HUES6 (cell line): ENCODE measurements around the gene CUEDC2.

Source experiments
- H3K27ac ChIP-seq: 2 replicates; pipeline ENCODE4 v1.7.0; 2013; ENCODE audit warnings: low read depth, mild to moderate bottlenecking, low read length, inconsistent platforms
- H3K27me3 ChIP-seq: 2 replicates; pipeline ENCODE4 v1.6.1; 2013; ENCODE audit warnings: low read length; ENCODE audit not compliant: control insufficient read depth, insufficient read depth
- H3K36me3 ChIP-seq: 2 replicates; pipeline ENCODE4 v1.6.1; 2013; ENCODE audit warnings: low read length; ENCODE audit not compliant: control insufficient read depth, insufficient read depth
- H3K4me1 ChIP-seq: 2 replicates; pipeline ENCODE4 v1.6.1; 2013; ENCODE audit warnings: low read length; ENCODE audit not compliant: control insufficient read depth, insufficient read depth
- H3K4me3 ChIP-seq: 2 replicates; pipeline ENCODE4 v1.5.1; 2013; ENCODE audit warnings: low read depth, low read length
- H3K9ac ChIP-seq: one replicate; pipeline ENCODE4 v1.6.1; 2013; ENCODE audit warnings: mild to moderate bottlenecking, low read length
- H3K9me3 ChIP-seq: 2 replicates; pipeline ENCODE4 v1.6.1; 2013; ENCODE audit warnings: low read depth, low read length; ENCODE audit not compliant: control insufficient read depth, insufficient read depth

Gene CUEDC2

GRCh38 chr10:102375867-102376266 lies 56.5 kb downstream of the CUEDC2 start:
- Histone ChIP-seq H3K4me3 (no peak overlapping the region), H3K27ac (no peak overlapping the region), H3K27me3 (no peaks in the 10 kb centered on the region), H3K4me1 (no peaks in the 10 kb centered on the region), H3K9ac (no peak overlapping the region), H3K36me3 (peaks cover 64% of the 10 kb centered on the region), H3K9me3 (no peaks in the 10 kb centered on the region)

- Histone ChIP-seq H3K4me3 (no peak overlapping the region), H3K9me3 (no peaks in the 10 kb centered on the region), H3K4me1 (no peaks in the 10 kb centered on the region), H3K9ac (no peak overlapping the region), H3K27ac (no peak overlapping the region), H3K27me3 (no peaks in the 10 kb centered on the region), H3K36me3 (peaks cover 66% of the 10 kb centered on the region)
Measured at GRCh38 chr10:102375250-102375649, 57.1 kb downstream of the CUEDC2 start.
